Tibial nerve (tissue), 4 donors: ENCODE results near the gene OCRL. TPM values are rescaled to one million over a fixed set of nuclear protein-coding genes. Genes with fewer than 3 reads are reported as not detected.

Source experiments
- DNase-seq, 2 donors: peaks; one replicate each; pipeline ENCODE4 v3.0.0-alpha.2; 2019; ENCODE audit warnings: low spot score in 2 of 2
- H3K27ac ChIP-seq, 4 donors: fragments of 200-600 bp; sonication (generic) in 3 of 4; one replicate each; pipeline ENCODE4 v1.5.1; 2017 to 2019; ENCODE audit warnings: mild to moderate bottlenecking in 1 of 4
- H3K27me3 ChIP-seq, 2 donors: fragments of 200-600 bp; sonication (generic) in 1 of 2; one replicate each; pipeline versions ENCODE4 v1.5.1 to v1.6.0; 2017 to 2019
- H3K36me3 ChIP-seq, 3 donors: fragments of 200-600 bp; sonication (generic); one replicate each; pipeline ENCODE4 v1.5.1; 2018 to 2019
- H3K4me1 ChIP-seq, 4 donors: fragments of 200-600 bp; sonication (generic) in 3 of 4; one replicate each; pipeline ENCODE4 v1.5.1; 2017 to 2019
- H3K4me3 ChIP-seq, 4 donors: fragments of 200-600 bp; sonication (generic) in 3 of 4; one replicate each; pipeline ENCODE4 v1.5.1; 2017 to 2019; ENCODE audit warnings: mild to moderate bottlenecking in 1 of 4, moderate library complexity in 1 of 4
- H3K9me3 ChIP-seq, 4 donors: fragments of 200-600 bp; sonication (generic) in 3 of 4; one replicate each; pipeline ENCODE4 v1.5.1; 2017 to 2019
- EP300 ChIP-seq, 2 donors: sonication (generic); formaldehyde crosslinking; IDR thresholded peaks; one replicate each; pipeline ENCODE4 v1.6.1; 2017; ENCODE audit warnings: antibody characterized with exemption in 2 of 2, mild to moderate bottlenecking in 1 of 2
- POLR2A ChIP-seq, 2 donors: fragments of 450-650 bp; IDR thresholded peaks; one replicate each; pipeline ENCODE4 v1.6.1; 2017; ENCODE audit warnings: antibody characterized with exemption in 2 of 2, mild to moderate bottlenecking in 2 of 2, moderate library complexity in 2 of 2
- WGBS, 2 donors: methylation state at CpG; one replicate each; pipeline ENCODE4 v1.1.5; 2018; 5-methylcytosine and 5-hydroxymethylcytosine counted together
- total RNA-seq, 4 donors: library from RNA; depleted of rRNA; stranded (reverse); fragments of >200 nt; gene quantifications; one replicate each; pipeline ENCODE4 v1.1.0, GENCODE V29; 2016
- TF ChIP-seq, protein P1 (sequence below), 5 experiments: fragments of 200-600 bp in 3 of 5; fragments of 450-650 bp in 2 of 5; sonication (generic) in 3 of 5; IDR thresholded peaks; one replicate each; pipeline ENCODE4 v1.5.1; 2016 to 2019; ENCODE audit warnings: antibody characterized with exemption in 5 of 5, mild to moderate bottlenecking in 3 of 5, moderate library complexity in 2 of 5

OCRL gene
- total RNA-seq, 4 donors from 2014 or later = 14.7 to 23.0 (median 22.6) TPM

DNA sequence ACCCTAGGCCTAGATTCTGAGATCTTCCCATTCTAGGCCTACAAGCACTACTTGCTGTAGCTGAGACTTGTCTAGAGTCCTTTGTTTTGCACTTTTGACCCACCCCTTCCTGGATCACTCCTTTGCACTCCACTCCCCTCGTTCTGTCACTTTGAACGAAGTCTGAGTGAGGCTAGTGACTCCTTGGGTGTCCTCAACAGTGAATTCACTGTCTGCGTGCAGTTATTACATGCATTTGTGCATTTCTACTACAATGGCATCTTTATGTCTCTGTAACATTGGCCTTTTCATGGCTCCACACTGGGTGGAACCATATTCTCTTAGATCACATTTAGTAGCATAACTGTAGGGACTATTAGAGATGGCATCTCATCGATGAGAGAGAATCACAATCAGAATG, 50.5 kb downstream of the OCRL start:
- no peak for DNase-seq
- Histone ChIP-seq H3K4me3 (no peak overlapping the region), H3K27me3 (peaks cover 0 to 8% of the 10 kb centered on the region in 2 donors), H3K9me3 (no peaks in the 10 kb centered on the region), H3K36me3 (peaks cover 0 to 53% (median 0%) of the 10 kb centered on the region in 3 donors), H3K4me1 (no peaks in the 10 kb centered on the region), H3K27ac (no peak overlapping the region)
- no peak for TF ChIP-seq EP300 (IDR thresholded peaks at IDR 0.05)
- 44 to 54% methylated on average over 4 of the region's 4 CpGs for WGBS, 2 donors

DNA sequence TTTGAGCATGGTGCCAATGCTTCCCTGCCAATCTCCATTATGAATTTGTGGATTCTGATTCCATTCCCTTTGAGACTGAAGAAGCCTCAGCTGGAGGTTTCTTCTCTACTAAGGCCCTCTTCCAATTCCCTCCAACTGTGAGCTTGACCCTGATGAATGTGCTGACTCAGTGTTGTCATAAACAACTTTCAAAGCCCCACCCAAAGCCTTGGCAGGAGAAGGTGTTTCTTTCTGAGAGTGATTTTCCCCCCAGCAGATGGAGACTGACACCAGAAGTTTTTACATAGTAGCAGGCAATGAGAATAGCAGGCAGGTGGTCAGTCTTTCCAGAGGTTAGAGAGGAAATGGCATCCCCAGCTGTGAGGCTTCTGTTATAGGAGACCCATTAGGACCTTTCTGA, 53.1 kb downstream of the OCRL start:
- peak overlapping the region in 1 of 4 donors; percentile 34 for H3K27ac ChIP-seq
- H3K36me3 ChIP-seq = peaks cover 0 to 49% (median 0%) of the 10 kb centered on the region in 3 donors
- H3K4me3 ChIP-seq = no peak overlapping the region
- DNase-seq = peak in 1 of 2 donors; percentile 28
- H3K9me3 ChIP-seq = no peaks in the 10 kb centered on the region
- no peak for TF ChIP-seq EP300 (IDR thresholded peaks at IDR 0.05)
- peaks cover 0 to 8% of the 10 kb centered on the region in 2 donors for H3K27me3 ChIP-seq
- H3K4me1 ChIP-seq = no peaks in the 10 kb centered on the region

DNA sequence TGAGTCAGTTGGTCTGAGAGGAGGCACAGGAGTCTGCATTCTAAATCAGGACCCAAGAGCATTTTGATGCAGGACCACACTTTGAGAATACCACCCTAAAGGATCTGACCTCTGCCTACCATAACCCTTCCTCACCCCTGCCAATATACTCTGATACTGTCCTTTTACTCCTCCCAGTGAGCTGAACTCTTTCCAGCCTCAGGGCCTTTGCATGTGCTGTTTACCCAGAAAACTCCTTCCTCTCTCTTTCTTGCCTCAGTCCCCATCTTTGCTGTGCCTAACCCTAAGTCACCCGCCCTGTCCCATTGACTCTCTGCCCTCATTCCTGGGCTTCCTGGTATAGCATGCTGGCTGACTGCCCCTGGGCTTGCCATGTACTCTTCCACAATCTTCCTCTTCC, 54.7 kb downstream of the OCRL start:
- Histone ChIP-seq H3K27ac (no peak overlapping the region), H3K36me3 (peaks cover 0 to 32% (median 0%) of the 10 kb centered on the region in 3 donors), H3K4me3 (no peak overlapping the region), H3K4me1 (no peaks in the 10 kb centered on the region), H3K27me3 (peaks cover 0 to 8% of the 10 kb centered on the region in 2 donors), H3K9me3 (no peaks in the 10 kb centered on the region)
- DNase-seq = no peak
- no peak for TF ChIP-seq EP300 (IDR thresholded peaks at IDR 0.05)
- no peak for TF ChIP-seq POLR2A (IDR thresholded peaks at IDR 0.05)
- TF ChIP-seq, protein P1, sequence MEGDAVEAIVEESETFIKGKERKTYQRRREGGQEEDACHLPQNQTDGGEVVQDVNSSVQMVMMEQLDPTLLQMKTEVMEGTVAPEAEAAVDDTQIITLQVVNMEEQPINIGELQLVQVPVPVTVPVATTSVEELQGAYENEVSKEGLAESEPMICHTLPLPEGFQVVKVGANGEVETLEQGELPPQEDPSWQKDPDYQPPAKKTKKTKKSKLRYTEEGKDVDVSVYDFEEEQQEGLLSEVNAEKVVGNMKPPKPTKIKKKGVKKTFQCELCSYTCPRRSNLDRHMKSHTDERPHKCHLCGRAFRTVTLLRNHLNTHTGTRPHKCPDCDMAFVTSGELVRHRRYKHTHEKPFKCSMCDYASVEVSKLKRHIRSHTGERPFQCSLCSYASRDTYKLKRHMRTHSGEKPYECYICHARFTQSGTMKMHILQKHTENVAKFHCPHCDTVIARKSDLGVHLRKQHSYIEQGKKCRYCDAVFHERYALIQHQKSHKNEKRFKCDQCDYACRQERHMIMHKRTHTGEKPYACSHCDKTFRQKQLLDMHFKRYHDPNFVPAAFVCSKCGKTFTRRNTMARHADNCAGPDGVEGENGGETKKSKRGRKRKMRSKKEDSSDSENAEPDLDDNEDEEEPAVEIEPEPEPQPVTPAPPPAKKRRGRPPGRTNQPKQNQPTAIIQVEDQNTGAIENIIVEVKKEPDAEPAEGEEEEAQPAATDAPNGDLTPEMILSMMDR (IDR thresholded peaks at IDR 0.05) = no peak
- WGBS, 2 donors = 75 to 100% methylated on average over 1 of the region's 1 CpG

DNA sequence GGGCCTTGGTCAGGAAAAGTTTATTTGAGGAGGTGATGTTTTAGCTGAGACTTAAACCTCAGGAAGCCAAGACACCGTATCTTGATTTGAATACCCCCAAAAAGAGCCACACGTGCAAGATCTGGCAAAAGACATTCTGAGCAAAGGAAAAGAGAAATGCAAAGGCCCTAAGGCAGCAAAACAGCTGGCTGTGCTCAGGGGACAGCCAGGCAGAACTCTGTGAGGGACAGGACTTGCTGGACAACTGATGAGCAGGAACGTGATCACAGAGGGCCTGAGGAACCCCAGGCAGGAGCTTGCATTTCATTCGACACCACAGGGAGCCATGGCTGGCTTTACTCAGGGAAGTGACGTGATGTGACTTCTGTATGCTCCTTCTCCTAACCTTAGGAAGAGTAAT, 56.0 kb downstream of the OCRL start:
- 68 to 89% methylated on average over 5 of the region's 5 CpGs for WGBS, 2 donors
- no peak overlapping the region for H3K4me3 ChIP-seq
- H3K27me3 ChIP-seq = peaks cover 0 to 8% of the 10 kb centered on the region in 2 donors
- H3K9me3 ChIP-seq = no peaks in the 10 kb centered on the region
- peaks cover 0 to 24% (median 0%) of the 10 kb centered on the region in 3 donors for H3K36me3 ChIP-seq
- DNase-seq = no peak
- no peak overlapping the region for H3K27ac ChIP-seq
- TF ChIP-seq, protein P1 (IDR thresholded peaks at IDR 0.05) = no peak
- no peaks in the 10 kb centered on the region for H3K4me1 ChIP-seq

DNA sequence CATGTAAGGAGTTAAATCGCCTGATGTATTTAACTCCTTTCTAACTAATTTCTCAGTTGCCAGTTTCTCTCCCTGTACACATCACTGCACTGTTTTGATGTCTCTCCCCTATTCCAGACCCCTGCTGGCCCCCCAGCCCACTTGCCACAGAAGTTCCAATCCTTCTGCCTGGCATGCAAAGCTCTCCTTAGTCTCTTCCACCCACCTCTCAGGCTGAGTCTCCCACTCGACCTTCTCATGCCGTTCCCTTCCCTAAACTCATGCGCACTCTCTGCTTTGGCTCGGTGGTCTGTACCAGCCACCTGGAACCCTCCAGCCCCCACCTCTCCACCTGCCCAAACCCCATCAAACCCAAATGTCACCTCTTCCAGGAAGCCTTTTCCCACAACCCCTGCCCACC, 57.8 kb downstream of the OCRL start:
- Histone ChIP-seq H3K4me3 (no peak overlapping the region), H3K4me1 (no peaks in the 10 kb centered on the region), H3K27ac (no peak overlapping the region), H3K27me3 (peaks cover 0 to 8% of the 10 kb centered on the region in 2 donors), H3K9me3 (no peaks in the 10 kb centered on the region), H3K36me3 (peaks cover 0 to 24% (median 0%) of the 10 kb centered on the region in 3 donors)
- TF ChIP-seq, protein P1 (IDR thresholded peaks at IDR 0.05) = no peak
- 70 to 82% methylated on average over 5 of the region's 5 CpGs for WGBS, 2 donors
- no peak for DNase-seq

DNA sequence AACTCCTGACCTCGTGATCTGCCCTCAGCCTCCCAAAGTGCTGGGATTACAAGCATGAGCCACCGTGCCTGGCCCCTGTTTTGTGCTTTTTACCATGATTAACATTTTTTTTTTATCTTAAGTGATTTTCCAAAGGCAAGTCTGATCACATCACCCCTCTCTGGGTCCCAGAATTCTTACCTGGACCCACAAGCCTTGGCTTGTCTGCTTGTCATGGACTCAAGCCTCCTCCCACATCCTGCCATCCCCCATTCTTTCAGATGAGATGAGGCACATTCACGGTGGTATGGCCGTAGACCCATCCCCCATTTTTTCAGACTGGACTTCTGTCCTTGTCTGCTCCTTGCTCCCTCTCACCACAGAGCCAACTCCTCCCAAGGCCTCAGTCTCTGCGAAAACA, 59.4 kb downstream of the OCRL start:
- no peaks in the 10 kb centered on the region for H3K9me3 ChIP-seq
- peaks cover 0 to 18% (median 0%) of the 10 kb centered on the region in 3 donors for H3K36me3 ChIP-seq
- H3K27me3 ChIP-seq = peaks cover 0 to 14% of the 10 kb centered on the region in 2 donors
- peaks cover 0 to 4% (median 0%) of the 10 kb centered on the region in 4 donors for H3K4me1 ChIP-seq
- no peak overlapping the region for H3K27ac ChIP-seq
- DNase-seq = no peak
- 70 to 81% methylated on average over 5 of the region's 5 CpGs for WGBS, 2 donors
- TF ChIP-seq POLR2A (IDR thresholded peaks at IDR 0.05) = no peak
- TF ChIP-seq EP300 (IDR thresholded peaks at IDR 0.05) = no peak
- TF ChIP-seq, protein P1 (IDR thresholded peaks at IDR 0.05) = no peak
- H3K4me3 ChIP-seq = no peak overlapping the region
